Stimulated activated CD4-positive, alpha-beta T cell treated with anti-CD3 and anti-CD28 coated beads, Interleukin-12 subunit alpha, Interleukin-12 subunit beta, amount 100 ng/mL, for 4 hours (primary cell): ENCODE data around the gene ZNF441.
"Not testable (repeated sequence)": the region's sequence is repeated elsewhere in the genome, so short reads cannot be mapped to it uniquely, and the experiment has no call there.

Experiments used
- DNase-seq: peaks from one replicate; pipeline ENCODE4 v3.0.0-alpha.2; 2020

Gene ZNF441

GRCh38 chr19:11781295-11782057 is 14.7 kb downstream of the ZNF441 start:
- DNase-seq, result no peak

DNA sequence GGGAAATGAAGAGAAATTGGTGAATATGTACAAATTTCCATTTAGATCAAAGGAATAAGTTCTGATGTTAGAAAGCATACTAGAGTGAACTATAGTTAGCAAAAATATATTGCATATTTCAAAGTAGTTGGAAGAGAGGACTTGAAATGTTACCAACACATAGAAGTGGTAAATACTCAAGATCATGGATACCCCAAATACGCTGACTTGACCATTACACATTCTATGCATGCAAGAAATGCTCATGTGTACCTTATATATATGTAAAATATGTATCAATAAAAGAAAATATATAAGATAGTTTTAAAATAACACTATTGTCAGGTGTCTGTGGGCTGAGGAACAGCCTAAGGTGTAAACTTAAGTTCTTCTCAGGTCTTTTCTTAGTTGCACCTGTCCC is 17.0 kb downstream of the ZNF441 start:
- no peak for DNase-seq

GRCh38 chr19:11784356-11784755 is 17.6 kb downstream of the ZNF441 start:
- no peak for DNase-seq

GRCh38 chr19:11787536-11787935 is 20.7 kb downstream of the ZNF441 start:
- DNase-seq, result no peak

DNA sequence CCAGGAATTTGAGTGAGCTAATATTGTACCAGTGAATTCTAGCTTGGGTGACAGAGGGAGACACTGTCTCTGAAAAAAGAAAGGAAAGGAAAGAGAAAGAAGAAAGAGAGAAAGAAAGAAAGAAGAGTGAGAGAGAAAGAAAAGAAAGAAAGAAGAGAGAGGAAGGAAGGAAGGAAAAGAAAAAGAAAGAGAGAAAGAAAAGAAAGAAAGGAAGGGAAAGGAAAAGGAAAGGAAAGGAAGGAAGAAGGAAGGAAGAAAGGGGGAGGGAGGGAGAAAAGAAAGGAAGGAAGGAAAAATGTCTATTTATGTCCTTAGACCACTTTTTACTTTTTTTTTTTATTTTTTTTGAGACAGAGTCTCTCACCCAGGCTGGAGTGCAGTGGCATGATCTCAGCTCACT is 26.1 kb downstream of the ZNF441 start:
- DNase-seq, result no peak

DNA sequence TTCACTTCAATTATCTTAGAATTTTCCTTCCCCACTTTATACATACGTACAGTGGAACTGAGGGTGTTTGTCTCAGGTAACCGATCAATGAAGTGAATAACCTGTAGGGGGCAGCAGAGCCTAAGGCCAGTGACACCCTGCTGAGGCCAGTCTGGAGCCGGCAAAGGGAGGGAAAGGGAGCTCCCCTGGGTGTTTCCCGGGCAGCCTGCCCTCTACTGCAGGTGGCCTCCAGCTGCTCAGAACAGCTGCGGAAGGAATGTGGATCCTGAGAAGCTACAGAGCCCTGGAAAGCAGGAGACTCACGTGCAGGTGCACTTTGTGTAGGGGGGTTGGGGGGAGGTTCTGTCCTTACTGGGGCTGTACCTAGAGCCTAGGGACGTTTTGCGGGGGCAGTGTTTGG is 30.7 kb downstream of the ZNF441 start:
- peak; percentile 64 for DNase-seq

- DNase-seq, result peak; percentile 87
These were observed 31.9 kb downstream of the ZNF441 start, which contains the start of gene ZNF491 for GRCh38 chr19:11798391-11799330. Gene ZNF491 (plus strand): TSS chr19:11798523. CDS start chr19:11805954, 7,431 bp downstream.

GRCh38 chr19:11806354-11807098 is 39.7 kb downstream of the ZNF441 start:
- no peak for DNase-seq

DNA sequence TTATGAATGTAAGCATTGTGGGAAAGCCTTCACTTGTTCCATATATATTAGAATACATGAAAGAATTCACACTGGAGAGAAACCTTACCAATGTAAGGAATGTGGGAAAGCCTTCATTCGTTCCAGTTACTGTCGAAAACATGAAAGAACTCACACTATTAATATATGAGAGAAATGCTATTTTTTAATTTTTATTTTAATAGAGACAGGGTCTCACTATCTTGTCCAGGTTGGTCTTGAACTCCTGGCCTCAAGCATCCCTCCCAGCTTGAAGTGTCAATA is 40.2 kb downstream of the ZNF441 start:
- no peak for DNase-seq

DNA sequence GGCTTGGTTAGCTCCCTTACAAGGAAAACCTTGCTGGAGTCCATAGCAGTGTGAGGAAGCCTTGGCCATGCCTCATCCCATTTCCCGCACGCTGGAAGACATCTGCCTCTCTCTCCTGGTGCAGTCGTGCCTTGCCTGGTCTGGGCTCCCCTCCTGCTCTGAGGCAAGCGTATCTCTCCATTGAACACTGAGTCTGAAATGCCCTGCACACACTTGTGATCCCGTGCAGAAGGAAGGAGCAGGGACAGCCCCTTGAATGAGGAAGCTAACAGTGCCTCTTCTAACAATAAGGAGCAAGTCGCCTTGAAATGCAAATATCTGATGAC is 46.9 kb downstream of the ZNF441 start:
- DNase-seq, result no peak

- peak; percentile 85 for DNase-seq
These were observed 47.4 kb downstream of the ZNF441 start, which contains the start of gene ZNF440 for GRCh38 chr19:11814029-11814699. Gene ZNF440 (plus strand): TSS chr19:11814273. CDS start chr19:11814448, 175 bp downstream.

GRCh38 chr19:11814700-11815035 is 47.9 kb downstream of the ZNF441 start:
- no peak for DNase-seq

GRCh38 chr19:11821474-11822109 is 54.8 kb downstream of the ZNF441 start:
- no peak for DNase-seq

GRCh38 chr19:11828957-11829876 is 62.4 kb downstream of the ZNF441 start:
- DNase-seq, result not testable (repeated sequence)

DNA sequence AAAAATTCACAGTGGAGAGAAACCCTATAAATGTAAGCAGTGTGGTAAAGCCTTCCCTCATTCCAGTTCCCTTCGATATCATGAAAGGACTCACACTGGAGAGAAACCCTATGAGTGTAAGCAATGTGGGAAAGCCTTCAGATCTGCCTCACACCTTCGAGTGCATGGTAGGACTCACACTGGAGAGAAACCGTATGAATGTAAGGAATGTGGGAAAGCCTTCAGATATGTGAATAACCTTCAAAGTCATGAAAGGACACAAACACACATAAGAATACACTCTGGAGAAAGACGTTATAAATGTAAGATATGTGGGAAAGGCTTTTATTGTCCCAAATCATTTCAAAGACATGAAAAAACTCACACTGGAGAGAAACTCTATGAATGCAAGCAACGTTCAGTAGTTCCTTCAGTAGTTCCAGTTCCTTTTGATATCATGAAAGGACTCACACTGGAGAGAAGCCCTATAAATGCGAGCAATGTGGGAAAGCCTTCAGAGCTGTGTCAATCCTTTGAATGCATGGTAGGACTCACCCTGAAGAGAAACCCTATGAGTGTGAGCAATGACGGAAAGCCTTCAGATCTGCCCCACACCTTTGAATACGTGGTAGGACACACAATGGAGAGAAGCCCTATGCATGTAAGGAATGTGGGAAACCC is 65.6 kb downstream of the ZNF441 start:
- DNase-seq, result no peak

- DNase-seq, result no peak
These were observed 66.7 kb downstream of the ZNF441 start for GRCh38 chr19:11833541-11833940.
